Ishikawa (cell line): ENCODE results near the gene CNOT2.

ENCODE experiments used
- EP300 ChIP-seq: IDR thresholded peaks from 2 replicates; pipeline ENCODE4 v1.6.1; 2012; ENCODE audit warnings: borderline replicate concordance
- MAX ChIP-seq: IDR thresholded peaks from 2 replicates; pipeline ENCODE4 v1.6.1; 2012
- REST ChIP-seq: IDR thresholded peaks from 2 replicates; pipeline ENCODE4 v1.6.1; 2012; ENCODE audit warnings: low read depth, mild to moderate bottlenecking

GRCh38 chr12:70271025-70271424, 27.8 kb downstream of the CNOT2 start:
- TF ChIP-seq EP300 (no peak), MAX (no peak), REST (no peak)
